Activated CD8-positive, alpha-beta T cell treated with anti-CD3 and anti-CD28 coated beads for 36 hours (primary cell): ENCODE data around the gene TYMP. TPM values are rescaled to one million over a fixed set of nuclear protein-coding genes. Genes with fewer than 3 reads are reported as not detected.

Experiments used
- ATAC-seq: fragments of 200-7000 bp; cut with Tn5 transposase; one replicate; pipeline ENCODE4 v1.10.0; 2021; ENCODE audit warnings: mild to moderate bottlenecking, moderate library complexity
- CTCF ChIA-PET: fragments of 350-600 bp; sonication (Branson Sonifier 250); formaldehyde crosslinking; loops from one replicate; lab custom pipeline; 2021; ENCODE audit warnings: antibody characterized with exemption; lab: Charles Lee
- POLR2A ChIA-PET: fragments of 350-600 bp; sonication (Branson Sonifier 250); formaldehyde crosslinking; loops from one replicate; lab custom pipeline; 2021; ENCODE audit warnings: antibody characterized with exemption; lab: Charles Lee
- DNase-seq: peaks from one replicate; pipeline ENCODE4 v3.0.0-alpha.2; 2020
- H3K27ac Mint-ChIP-seq: one replicate; pipeline ENCODE4 v1.8.0; 2021; ENCODE audit warnings: mild to moderate bottlenecking, mixed read lengths
- H3K27me3 Mint-ChIP-seq: one replicate; pipeline ENCODE4 v1.8.0; 2021; ENCODE audit warnings: mixed read lengths
- H3K36me3 Mint-ChIP-seq: one replicate; pipeline ENCODE4 v1.8.0; 2021; ENCODE audit warnings: low read depth, mixed read lengths
- H3K4me1 Mint-ChIP-seq: one replicate; pipeline ENCODE4 v1.8.0; 2021; ENCODE audit warnings: low read depth, mixed read lengths
- H3K4me3 Mint-ChIP-seq: one replicate; pipeline ENCODE4 v1.8.0; 2021; ENCODE audit warnings: mild to moderate bottlenecking, moderate library complexity, mixed read lengths
- H3K9me3 Mint-ChIP-seq: one replicate; pipeline ENCODE4 v1.8.0; 2021; ENCODE audit warnings: mixed read lengths
- CTCF ChIP-seq: fragments of 200-600 bp; IDR thresholded peaks from one replicate; pipeline ENCODE4 v1.8.0; 2022; ENCODE audit warnings: antibody characterized with exemption, mild to moderate bottlenecking
- intact Hi-C: fragments of 100-400 bp; cut with micrococcal nuclease; formaldehyde crosslinking; loops from one replicate; pipeline ENCODE4 v1.10.0; 2022
- total RNA-seq, 2 experiments: library from RNA; stranded (reverse); gene quantifications; one replicate each; pipeline ENCODE4 v1.2.3, GENCODE V29; 2021

Gene TYMP
- total RNA-seq, 2 experiments from 2014 or later = 24.2 to 24.7 TPM

DNA sequence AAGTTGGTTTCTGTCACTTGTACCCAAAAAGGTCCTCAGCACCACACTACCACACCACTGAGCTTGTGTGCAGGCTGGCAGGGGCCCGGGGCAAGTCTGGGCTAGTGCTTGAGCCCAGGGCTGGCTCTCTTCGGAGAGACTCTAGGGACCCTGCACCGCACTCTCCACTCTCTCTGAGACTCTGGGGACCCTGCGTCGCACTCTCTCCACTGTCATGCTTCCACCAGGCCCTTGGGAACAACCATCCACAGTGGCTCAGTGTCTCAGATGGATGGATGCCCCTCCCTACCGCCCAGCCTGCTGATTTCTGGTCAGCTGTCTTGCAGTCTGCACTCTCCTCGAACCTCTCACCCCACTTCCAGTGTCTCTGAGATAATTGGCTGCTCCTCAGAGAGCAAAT, 52.9 kb downstream of the TYMP start:
- peaks cover 31% of the 10 kb centered on the region for H3K4me1 Mint-ChIP-seq
- peak overlapping the region; percentile 55 for H3K27ac Mint-ChIP-seq
- H3K27me3 Mint-ChIP-seq = peaks cover 6% of the 10 kb centered on the region
- intact Hi-C loops = no loop called here
- H3K4me3 Mint-ChIP-seq = no peak overlapping the region
- DNase-seq (no peak), ATAC-seq (no peak)
- ChIA-PET CTCF (interaction anchor here (1.0 to 1.4 kb wide), 3 partner anchors 10 to 31 kb away, joined by 3 to 4 read pairs (median 4); partner anchors contain the start of genes LMF2 and MIOX), POLR2A (interaction anchor here (1.1 kb wide), 1 partner anchor 31 kb away, joined by 3 read pairs; the partner anchor contains the start of genes LMF2 and NCAPH2)
- H3K36me3 Mint-ChIP-seq = peaks cover 1% of the 10 kb centered on the region
- no peaks in the 10 kb centered on the region for H3K9me3 Mint-ChIP-seq
- TF ChIP-seq CTCF = no peak

Other genes starting within 250 kb of the TYMP start
- 10 to 100 TPM; 22.1 to 26.4 TPM for gene PLXNB2, start 222.4 kb downstream of the TYMP start, total RNA-seq
- 1 to 10 TPM; 4.6 to 5.3 TPM for gene DENND6B, start 203.0 kb downstream of the TYMP start, total RNA-seq
- gene PPP6R2, start 186.7 kb downstream of the TYMP start, total RNA-seq = 10 to 100 TPM; 44.2 to 44.3 TPM
- gene SBF1, start 55.0 kb downstream of the TYMP start, total RNA-seq = 100 to 1,000 TPM; 120 TPM
- gene ADM2, start 48.5 kb downstream of the TYMP start, total RNA-seq = 1 to 10 TPM; 5.5 to 6.8 TPM
- gene MIOX, start 43.2 kb downstream of the TYMP start, total RNA-seq = under 1 TPM in 1 of 2 experiments, not detected in 1; 0.29 TPM
- gene LMF2, start 22.3 kb downstream of the TYMP start, total RNA-seq = 10 to 100 TPM; 48.0 to 48.8 TPM
- gene NCAPH2, start 21.8 kb downstream of the TYMP start, total RNA-seq = 100 to 1,000 TPM; 121 to 126 TPM
- gene SCO2, start 4.4 kb downstream of the TYMP start, total RNA-seq = 1 to 10 TPM in 1 of 2 experiments, not detected in 1; 2.7 TPM
- 1 to 10 TPM; 5.8 to 6.8 TPM for gene KLHDC7B, start 15.9 kb upstream of the TYMP start, total RNA-seq
- not detected for gene SYCE3, start 32.9 kb upstream of the TYMP start, total RNA-seq
- gene CPT1B, start 48.4 kb upstream of the TYMP start, total RNA-seq = 10 to 100 TPM; 42.9 to 43.7 TPM
- 10 to 100 TPM; 55.6 to 60.3 TPM for gene CHKB, start 52.8 kb upstream of the TYMP start, total RNA-seq
- gene MAPK8IP2, start 70.8 kb upstream of the TYMP start, total RNA-seq = under 1 TPM; 0.11 TPM
- gene ARSA, start 98.1 kb upstream of the TYMP start, total RNA-seq = 10 to 100 TPM; 11.6 to 11.8 TPM
- gene SHANK3, start 142.8 kb upstream of the TYMP start, total RNA-seq = under 1 TPM; 0.16 to 0.22 TPM
- not detected for gene ACR, start 208.2 kb upstream of the TYMP start, total RNA-seq